GM21526 (cell line): ENCODE results near the gene OR4P4.

ENCODE experiments used
- ATAC-seq: cut with Tn5 transposase; IDR thresholded peaks from one replicate; pipeline ENCODE4 v1.9.1; 2021; ENCODE audit warnings: moderate library complexity; ENCODE audit not compliant: unreplicated experiment, low FRiP score

The OR4P4 gene

DNA sequence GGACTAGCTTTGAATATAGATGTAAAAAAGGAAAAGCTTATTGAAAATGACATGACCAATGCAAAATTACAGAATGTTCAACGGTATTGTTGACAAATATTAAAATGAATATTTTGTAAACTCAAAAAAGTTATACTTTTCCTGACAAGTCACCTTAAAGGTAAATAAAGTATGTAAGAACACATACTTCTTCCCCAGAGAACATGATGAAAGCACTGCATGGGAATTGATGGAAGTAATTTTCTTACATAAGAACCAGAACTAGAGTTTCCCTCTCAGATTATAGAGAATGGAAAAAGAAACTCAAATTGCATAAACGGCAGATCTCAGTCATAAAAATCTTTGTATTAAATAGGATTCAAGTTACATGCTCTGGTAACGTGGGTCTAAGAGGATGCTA lies at the start of gene OR4P4:
OR4P4 (plus strand) TSS at position 301 of the 400 bp plus-strand sequence.
- no peak for ATAC-seq

DNA sequence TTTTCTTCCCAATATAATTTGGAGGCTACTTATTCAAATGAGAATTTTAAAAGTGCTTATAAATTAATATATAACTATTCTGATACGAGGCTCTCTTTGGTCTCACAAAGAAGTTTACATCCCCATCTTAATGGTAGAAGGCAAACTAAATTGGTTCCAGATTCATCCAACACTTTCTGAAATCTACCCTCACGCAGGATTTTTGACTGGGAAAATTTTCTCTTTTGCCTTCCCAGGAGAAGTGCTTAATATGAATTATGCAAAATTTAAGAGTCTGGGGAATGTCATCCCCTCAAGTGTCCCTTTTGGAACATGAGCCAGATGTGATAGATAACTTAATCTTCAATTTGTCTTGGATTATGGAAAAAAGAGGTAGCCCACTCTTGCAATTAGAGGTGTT lies 27.4 kb upstream of the OR4P4 start, which contains the start of gene OR4C11:
OR4C11 (minus strand) TSS at position 101 of the 400 bp plus-strand sequence. CDS start 3,272 bp downstream, outside the sequence.
- ATAC-seq, result no peak

GRCh38 chr11:55624531-55624930 lies 10.4 kb upstream of the OR4P4 start:
- no peak for ATAC-seq

DNA sequence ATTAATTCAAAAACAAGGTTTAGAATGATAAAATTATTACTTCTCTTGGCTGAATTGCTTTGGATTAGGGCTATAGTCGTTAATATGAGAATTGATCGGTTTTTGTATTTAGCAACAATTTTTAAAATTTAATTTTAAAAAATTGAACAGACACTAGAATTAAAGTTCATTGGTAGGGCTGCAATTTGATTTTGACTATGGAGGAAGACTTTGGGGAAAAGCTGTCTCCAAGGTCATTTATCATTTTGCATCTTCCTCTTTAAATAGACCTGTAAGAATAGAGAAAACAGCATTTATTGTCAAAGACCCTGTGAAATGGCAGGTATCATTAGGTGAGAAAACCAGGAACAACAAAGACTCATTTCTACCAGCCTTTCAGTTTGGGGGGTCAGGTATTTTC lies 13.1 kb downstream of the OR4P4 start, which contains the start of gene OR4S2:
OR4S2 (plus strand) TSS at position 301 of the 400 bp plus-strand sequence. CDS start 2,577 bp downstream, outside the sequence.
- no peak for ATAC-seq

GRCh38 chr11:55652560-55652959 lies 17.6 kb downstream of the OR4P4 start:
- ATAC-seq, result no peak

DNA sequence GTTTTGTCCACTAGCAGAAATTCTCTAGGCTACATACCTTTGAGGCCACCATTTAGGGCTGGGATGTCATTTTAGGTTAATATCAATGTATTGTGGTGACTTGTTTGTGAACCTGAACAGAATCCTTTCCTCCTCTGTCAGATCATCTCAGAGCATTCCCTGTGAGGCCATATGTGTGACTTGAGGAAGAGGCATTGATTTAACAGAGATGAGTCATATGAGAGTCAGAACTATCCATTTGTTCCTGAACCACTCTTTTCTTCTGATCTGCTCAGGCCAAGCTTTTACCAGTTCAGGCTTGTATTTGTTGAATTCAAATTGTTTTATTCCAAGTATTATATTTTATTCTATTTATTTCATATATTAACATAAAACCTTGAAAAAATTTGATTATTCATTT lies 20.2 kb downstream of the OR4P4 start:
- ATAC-seq, result no peak

- ATAC-seq, result peak; percentile 98
These were observed 23.2 kb downstream of the OR4P4 start for GRCh38 chr11:55658031-55658573.

GRCh38 chr11:55658608-55659007 lies 23.7 kb downstream of the OR4P4 start:
- ATAC-seq, result peak; percentile 38

- ATAC-seq, result no peak
These were observed 27.0 kb downstream of the OR4P4 start, which contains the start of gene OR4C6 for GRCh38 chr11:55661901-55662300. OR4C6 (plus strand) TSS chr11:55662201; CDS start chr11:55665167, 2,966 bp downstream.

DNA sequence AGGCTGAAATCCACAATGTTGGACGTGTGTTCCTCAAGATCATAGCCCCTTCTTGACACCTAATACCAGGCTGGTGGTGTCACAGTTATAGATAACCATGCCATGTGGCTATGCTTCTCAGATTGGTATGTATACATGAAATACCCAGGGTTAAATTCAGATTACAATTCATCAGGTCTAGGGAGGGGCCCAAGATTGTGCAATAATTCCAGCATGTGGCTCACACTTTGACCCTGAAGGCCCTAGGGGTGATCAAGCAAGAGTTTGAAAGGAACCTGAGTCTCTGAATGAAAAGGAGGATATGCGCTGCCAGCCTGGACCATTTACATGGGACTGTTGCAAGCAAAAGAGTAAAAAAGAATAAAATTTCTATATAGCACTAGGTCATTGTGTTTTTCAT lies 34.5 kb downstream of the OR4P4 start:
- ATAC-seq, result no peak

- no peak for ATAC-seq
These were observed 38.9 kb downstream of the OR4P4 start for GRCh38 chr11:55673860-55674259.
